UCSD-AML1 (cell line): ENCODE data around the gene ZFP30.

Experiments used
- DNase-seq: peaks from one replicate; lab custom pipeline; 2025; ENCODE audit not compliant: unreplicated experiment; lab: John Stamatoyannopoulos, UW

The ZFP30 gene

DNA sequence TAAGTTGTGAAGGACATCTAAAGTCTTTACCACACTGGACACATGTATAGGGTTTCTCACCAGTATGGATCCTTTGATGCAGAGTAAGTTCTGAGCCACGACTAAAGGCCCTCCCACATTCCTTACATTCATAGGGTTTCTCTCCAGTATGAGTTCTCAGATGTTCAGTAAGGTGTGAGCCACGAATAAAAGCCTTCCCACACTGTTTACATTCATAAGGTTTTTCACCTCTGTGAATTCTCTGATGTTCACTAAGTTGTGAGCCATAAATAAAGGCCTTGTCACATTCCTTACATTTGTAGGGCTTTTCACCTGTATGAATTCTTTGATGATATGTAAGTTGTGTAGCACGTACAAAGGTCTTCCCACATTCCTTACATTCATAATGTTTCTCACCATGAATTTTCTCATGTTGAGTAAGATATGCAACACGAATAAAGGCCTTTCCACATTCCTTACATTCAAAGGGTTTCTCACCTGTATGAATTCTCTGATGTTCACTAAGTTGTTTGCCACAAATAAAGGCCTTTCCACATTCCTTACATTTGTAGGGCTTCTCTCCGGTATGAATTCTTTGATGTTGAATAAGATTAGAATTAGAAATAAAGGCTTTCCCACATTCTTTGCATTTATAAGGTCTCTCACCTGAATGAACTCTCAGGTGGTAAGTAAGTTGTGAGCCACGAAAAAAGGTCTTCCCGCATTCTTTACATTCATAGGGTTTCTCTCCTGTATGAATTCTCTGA, 90.5 kb downstream of the ZFP30 start:
- DNase-seq = no peak
